Measurements from ENCODE around the gene RPS15.

The RPS15 gene

DNA sequence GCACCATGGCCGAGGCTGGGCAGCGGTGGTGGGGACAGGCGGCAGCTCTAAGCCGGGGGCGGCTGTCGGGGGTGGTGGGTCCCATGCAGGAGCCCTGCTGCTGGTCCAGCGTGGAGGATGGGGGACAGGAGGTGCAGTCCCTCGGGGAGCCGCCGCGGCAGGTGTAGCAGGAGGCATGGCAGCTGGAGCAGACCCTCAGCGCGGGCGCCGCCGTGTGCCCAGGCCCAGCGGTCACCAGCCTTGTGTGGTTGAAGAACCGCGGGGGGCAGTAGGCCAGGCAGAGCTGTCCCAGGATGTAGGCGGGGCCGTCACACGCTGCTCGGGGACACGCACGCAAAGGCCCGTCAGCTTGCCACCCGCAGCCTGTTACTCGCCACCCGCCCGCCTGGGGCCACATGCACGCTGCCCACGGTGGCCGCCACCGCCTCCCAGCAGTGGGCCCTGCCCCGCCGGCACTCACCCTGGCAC, 43.7 kb downstream of the RPS15 start:
- DNase-seq (ENCODE audit: extremely low read depth in 1 of 2, low read depth in 1 of 2) = no peak

DNA sequence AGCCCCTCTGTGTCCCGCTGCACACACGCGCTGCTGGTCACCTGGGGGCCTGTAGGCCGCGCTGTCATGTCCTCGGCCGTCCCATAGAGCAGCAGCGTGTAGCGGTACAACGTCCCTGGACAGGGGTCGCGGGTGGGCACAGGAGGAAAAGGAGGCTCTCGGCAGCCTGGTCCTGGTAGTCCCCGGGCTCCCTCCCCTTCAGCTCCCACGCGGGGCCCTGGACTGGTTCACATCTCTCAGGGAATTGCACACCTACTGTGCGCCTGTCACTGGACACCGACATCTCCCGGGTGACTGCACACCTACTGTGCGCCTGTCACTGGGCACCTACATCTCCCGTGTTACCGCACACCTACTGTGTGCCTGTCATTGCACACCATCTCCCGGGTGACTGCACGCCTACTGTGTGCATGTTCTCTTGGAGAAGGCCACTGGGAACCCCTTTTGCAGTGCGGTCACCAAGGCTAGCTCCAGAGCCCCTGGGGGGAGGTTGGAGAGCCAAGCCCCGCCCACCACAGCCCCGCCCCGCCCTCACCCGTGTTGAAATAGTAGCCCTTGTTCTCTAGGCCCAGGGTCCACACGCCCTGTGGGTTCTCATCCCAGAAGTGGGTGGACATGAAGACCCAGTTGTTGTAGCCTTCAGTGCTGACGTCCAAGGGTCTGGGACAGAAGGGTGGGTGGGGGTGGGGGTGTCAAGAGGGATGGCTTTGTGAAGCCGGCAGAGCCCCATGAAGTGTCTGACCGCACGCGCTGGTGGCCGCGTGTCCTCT, 44.4 kb downstream of the RPS15 start:
- DNase-seq (ENCODE audit: extremely low read depth in 1 of 2, low read depth in 1 of 2) = no peak

DNA sequence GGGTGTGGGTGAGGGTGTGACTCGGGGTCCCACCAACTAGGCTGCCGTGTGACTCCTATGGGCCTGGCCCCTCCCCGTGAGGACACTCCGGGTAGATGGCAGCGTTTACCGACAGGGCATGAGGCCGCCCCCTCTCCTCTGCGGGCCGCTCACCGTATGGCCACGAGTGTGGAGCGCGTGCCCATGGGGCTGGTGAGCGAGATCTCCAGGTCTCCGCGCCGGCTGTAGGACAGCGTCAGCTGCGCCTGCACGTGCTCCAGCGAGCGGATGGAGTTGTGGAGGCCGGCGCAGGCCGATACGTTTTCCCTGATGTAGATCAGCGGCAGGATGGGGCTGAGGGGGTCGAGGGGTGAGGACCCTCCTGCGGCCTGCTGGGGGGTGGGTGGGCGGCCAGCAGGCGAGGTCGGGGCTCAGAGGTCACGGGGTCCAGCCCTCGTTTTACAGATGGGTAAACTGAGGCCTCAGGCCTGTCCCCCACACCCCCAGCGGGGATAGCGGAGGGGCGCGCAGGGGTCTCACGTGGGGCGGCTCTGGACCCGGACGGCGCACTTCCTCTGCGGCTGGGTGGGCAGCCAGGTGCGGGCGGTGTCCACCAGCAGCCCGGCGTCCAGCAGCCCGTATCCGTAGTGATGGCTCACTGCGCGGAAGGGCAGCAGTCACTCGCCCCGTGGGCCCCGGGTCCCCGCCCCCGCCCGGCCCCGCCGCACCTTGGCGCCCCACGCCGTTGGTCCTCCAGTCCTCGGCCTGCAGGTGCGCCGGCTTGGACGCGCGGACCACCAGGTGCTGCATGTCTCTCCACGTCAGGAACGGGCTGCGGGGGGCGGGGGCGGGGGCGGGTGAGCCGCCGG, 45.2 kb downstream of the RPS15 start:
- DNase-seq (ENCODE audit: extremely low read depth in 1 of 2, low read depth in 1 of 2) = no peak

DNA sequence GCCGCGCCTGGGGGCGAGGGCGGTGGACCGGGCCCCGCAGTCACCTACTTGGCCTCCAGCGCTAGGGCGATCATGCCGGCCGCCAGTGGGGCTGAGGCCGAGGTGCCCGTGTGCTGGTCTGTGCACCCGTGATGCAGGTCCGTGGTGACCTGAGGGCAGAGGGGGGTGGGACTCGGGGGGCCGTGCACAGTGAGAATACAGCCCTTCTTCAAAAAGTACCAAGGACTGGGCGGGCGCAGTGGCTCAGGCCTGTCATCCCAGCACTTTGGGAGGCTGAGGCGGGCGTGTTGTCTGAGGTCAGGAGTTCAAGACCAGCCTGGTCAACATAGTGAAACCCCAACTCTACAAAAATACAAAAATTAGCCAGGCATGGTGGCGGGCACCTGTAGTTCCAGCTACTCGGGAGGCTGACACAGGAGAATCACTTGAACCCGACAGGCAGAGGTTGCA, 45.8 kb downstream of the RPS15 start:
- DNase-seq (ENCODE audit: extremely low read depth in 1 of 2, low read depth in 1 of 2) = no peak

DNA sequence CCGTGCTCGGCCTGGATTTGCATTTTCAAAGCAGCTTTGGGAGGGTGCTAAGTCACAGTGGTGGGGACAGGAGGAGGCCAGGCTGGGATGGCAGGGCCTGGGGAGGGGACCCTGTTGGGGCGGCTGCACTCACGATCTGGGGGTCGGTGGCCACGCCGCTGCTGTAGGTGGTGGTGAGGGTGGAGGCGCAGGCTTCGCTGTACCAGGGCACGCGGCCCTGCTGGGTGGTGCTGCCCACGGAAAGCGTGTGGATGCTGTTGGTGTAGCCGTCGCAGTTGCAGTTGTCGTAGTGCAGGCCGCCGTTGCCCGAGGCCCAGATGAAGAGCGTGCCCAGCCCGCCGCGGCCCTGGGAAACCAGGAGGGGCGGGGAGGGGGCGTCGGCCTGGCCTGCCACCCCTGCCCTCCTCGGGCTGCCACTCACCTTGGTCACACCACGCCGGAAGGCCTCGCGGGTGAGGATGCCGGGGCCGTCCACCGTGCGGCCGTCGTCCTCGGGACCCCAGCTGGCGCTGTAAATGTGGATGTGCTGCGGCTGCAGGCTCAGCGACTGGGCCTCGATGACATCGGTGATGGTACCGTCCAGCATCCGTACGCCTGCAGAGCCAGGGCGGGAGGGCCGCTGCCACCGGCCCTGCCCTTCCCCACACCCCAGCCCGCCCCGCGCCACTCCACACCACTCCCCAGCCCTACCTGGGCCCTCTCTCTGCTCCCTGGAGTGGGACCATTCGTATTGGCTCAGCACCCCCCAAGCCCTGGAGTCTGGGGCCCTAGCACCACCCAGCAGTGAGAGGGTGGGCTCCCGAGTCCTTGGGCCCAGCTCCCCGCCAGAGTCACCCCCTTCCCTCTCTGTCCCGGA, 48.8 kb downstream of the RPS15 start:
- DNase-seq (ENCODE audit: extremely low read depth in 1 of 2, low read depth in 1 of 2) = no peak

DNA sequence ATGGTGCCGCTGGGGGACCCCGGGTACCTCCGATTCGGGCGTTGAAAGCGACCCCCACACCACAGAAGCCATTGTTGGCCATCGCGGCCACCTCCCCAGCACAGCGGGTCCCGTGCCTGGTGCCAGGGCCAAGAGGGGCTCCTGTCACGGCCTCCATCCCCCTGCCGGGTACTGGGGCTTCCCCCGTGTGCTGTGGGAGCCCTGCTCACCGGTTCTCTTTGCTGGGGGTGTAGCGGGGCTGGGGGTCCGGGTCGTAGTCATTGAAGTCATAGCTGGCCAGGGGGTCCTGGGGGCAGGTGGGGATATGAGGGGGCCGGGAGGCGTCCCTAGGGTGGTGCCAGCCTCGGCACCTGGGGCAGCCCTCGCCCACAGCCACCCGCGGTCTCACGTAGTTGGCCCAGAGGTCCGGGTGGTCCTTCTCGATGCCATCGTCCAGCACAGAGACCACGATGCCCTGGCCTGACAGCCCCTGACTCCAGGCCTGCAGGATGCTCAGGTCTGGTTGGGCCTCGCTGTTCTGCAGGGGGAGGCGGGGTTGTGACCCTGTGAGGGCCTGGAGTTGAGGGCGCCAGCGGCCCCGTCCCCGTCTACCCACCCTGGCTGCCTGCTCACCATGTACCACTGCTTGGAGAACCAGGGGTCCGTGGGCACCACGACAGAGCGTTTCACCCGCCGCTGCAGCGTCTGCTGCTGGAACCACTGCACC, 49.5 kb downstream of the RPS15 start:
- DNase-seq (ENCODE audit: extremely low read depth in 1 of 2, low read depth in 1 of 2) = no peak

DNA sequence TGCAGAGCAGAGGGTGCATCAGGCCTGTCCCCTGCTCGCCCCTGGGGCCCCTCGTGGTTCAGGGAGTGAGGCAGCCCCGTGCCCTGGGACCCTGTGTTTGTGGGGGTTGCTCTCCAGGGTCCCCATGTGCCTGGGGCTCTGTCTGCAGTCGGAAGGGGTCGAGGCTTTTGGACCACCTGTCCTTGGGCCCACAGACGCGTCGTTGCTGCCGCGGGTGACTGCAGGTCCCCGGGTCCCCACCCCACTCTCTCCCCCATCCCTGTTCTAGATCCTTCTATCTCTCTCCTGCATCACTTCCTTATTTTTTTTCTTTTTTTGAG, 50.0 kb downstream of the RPS15 start:
- no peak for DNase-seq (ENCODE audit: extremely low read depth in 1 of 2, low read depth in 1 of 2)

DNA sequence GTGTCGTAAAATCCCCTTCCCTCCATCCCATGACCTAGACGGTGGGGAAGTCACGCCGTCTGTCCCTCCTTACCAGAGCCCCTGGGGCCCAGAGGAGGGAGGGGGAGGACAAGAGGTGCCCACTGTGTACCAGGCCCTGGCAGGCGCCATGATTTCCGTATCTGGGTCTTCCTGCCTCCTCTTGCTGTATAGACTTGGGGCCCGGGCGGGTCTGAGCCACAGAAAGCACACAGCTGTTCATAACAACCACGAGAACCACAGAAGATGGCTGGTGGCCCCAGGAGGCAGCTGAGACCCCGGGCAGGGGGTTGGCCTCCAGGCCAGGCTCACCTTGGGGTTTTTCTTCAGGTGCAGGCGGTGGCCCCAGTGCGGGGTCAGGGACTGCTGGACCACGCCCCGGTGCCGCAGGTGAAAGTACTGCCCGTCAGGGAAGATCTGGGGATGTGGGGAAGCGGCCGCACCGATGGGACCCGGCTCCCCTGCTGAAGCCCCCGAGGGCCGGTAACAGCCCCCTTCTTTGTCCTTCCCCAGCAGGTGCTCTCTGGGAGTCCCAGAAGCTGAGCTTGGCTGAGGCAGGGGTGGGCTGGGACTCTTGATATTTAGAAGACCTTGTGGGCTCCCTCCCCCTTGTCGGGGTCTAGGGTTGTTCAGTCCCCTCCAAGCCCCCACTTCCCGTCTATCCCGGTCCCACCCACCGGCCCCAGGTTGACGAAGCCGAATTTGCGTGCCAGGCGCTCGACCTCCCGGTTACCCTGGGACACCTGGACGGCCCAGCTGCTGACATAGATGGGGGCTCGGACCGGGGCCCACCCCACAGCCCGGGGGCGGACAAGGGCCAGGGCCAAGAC, 51.5 kb downstream of the RPS15 start:
- DNase-seq (ENCODE audit: extremely low read depth in 1 of 2, low read depth in 1 of 2) = no peak
